RKO (cell line): ENCODE measurements around the gene TMEM123.

Source experiments
- DNase-seq: peaks from one replicate; pipeline ENCODE4 v3.0.0-alpha.2; 2016; ENCODE audit warnings: low spot score

Gene TMEM123

GRCh38 chr11:102426000-102426399, 26.6 kb downstream of the TMEM123 start:
- no peak for DNase-seq

GRCh38 chr11:102423936-102424335, 28.6 kb downstream of the TMEM123 start:
- no peak for DNase-seq

DNA sequence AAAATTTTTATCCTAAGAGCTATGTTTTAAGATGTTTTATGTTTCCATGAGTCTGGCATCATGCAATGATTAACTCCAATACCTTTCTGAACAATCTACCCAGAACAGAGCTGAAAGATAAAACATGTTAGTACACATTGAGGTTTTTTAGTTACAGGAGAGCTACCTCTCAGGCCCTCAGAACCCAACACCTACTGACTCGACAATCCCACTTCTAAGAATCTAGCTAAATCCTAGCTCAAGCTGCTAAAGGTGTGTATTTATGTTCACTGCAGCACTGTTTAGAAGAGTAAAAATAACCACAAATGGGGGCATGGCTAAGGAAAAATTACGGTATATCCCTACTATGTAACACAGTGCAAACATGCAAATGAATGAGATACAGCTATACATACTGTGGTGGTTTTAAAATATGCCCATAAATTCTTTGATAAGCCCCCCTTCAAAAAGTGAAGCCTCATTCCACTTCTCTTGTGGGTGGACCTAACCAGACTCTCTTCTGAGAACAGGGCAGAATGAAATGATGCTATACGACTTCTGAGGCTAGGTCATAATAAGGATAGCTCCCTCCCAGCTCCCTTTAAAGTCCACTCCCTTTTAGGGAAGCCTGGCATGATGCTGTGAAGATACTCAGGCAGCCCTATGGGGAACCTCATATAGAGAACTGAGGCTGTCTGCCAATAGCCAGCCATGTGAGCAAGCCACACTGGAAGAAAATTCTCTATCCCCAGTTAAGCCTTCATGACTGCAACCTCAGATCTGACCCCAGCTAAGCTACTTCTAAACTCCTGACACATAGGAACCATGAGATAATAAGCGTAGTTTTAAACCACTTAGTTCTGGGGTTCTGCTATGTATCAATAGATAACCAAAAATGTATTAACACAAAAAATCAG, 29.5 kb downstream of the TMEM123 start:
- DNase-seq, result no peak

GRCh38 chr11:102421261-102421660, 31.3 kb downstream of the TMEM123 start:
- no peak for DNase-seq

GRCh38 chr11:102420547-102420946, 32.0 kb downstream of the TMEM123 start:
- DNase-seq, result no peak

- no peak for DNase-seq
Observed at GRCh38 chr11:102419181-102419580, 33.4 kb downstream of the TMEM123 start.

DNA sequence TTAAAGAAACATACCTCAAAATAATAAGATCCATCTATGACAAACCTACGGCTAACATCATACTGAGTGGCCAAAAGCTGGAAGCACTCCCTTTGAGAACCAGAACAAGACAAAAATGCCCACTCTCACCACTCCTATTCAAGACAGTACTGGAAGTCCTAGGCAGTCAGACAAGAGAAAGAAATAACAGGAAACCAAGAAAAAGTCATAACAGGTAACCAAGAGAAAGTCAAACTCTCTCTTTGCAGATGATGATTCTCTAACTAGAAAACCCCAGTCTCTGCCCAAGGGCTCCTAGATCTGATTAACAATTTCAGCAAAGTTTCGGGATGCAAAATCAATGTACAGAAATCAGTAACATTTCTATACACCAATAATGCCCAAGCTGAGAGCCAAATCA, 35.6 kb downstream of the TMEM123 start:
- DNase-seq, result no peak

DNA sequence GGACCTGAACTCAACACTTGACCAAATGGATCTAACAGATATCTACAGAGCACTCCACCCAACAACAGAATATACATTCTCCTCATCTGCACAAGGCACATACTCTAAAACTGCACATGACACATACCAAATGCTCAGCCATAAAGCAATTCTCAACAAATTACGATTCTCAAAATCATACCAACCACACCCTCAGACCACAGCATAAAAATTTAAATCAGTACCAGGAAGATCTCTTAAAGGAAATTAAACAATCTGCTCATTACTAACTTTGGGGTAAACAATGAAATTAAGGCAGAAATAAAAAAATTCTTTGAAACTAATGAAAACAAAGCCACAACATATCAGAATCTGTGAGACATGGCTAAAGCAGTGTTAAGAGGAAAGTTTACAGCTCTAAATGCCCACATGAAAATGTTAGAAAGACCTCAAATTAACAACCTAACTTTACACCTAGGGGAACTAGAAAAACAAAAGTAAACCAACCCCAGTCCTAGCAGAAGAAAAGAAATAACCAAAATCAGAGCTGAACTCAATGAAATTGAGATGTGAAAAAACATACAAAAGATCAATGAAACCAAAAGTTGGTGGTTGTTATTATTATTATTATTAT, 37.2 kb downstream of the TMEM123 start:
- DNase-seq, result no peak

DNA sequence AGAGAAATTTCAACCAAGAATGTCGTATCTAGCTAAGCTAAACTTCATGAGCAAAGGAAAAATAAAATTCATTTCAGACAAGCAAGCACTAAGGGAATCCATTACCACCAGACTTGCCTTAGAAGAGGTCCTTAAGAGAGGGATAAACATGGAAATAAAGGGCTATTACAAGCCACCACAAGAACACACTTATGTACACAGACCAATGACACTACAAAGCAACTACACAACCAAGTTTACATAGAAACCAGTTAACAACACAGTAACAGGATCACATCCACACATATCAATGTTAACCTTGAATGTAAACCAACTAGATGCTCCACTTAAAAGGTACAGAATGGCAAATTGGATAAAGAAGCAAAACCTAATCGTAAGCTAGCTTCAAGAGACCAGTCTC, 38.0 kb downstream of the TMEM123 start:
- DNase-seq, result no peak

DNA sequence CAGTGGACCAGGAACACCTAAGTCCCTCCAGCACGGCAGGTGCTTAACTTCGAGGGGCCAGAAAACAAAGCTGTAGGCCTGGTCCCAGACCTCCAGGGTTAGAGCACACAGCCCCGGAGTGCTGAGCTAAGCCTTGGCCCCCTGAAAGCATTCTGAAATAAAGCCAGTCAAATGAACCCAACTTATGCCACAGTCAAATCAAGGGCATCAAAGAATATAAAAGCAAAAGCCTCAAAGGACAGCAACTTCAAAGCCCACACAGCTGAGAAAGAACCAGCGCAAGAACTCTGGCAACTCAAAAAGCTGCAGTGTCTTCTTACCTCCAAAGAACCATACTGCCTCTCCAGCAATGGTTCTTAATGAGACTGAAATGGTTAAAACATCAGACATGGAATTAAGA, 39.1 kb downstream of the TMEM123 start:
- DNase-seq, result no peak

DNA sequence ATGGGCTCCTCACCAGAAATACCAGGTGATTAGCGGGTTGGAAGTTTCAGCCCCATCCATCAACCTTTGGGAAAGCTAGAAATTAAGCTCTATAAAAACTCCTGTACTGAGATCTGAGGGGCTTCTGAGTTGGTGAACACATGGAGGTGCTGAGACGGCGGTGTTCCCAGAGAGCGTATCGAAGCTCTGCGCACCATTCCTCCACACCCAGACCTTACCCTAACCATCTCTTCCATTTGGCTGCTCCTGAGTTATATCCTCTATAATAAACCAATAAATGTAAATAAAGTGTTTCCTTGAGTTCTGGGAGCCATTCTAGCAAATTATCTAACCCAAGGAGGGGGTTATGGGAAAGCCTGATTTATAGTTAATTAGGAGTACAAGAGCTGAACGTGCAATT, 41.4 kb downstream of the TMEM123 start:
- no peak for DNase-seq

GRCh38 chr11:102410382-102410784, 42.2 kb downstream of the TMEM123 start:
- no peak for DNase-seq

DNA sequence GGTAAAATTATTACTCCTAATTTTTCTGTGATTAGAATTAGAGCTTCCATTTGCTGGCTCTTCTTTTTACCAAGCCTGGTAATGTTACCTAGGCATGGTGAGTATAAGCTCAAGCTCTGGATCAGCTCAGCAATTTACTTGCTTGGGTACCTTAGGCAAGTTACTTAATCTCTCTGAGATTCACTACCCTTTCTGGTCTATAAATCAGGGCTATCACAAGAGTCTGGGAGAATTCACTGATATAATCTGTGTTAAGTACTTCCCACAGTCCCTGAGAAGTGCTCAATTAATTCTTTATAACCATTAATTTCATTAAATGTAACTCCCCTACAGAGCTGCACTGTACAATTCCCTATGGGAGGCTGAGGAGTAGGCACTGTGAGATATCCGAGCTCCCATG, 44.2 kb downstream of the TMEM123 start:
- no peak for DNase-seq

DNA sequence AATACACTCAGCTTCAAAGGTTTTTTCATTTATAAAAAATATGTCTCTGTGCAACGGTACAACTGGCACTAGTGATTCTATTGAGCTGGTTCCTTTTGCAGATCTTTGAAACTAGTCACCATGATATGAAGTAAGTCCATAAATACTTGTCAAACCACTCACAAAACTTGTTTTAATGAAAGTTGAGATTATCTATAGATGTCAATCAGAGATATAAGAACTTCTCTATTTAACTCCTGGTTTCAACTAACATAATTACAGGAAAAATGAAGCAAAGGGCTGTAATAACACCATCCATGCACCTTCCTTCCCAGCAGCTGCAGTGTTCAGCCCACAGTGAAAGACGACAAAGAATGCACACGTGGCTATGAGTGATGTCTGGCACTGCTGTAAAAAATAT, 44.7 kb downstream of the TMEM123 start:
- no peak for DNase-seq

- no peak for DNase-seq
Observed at GRCh38 chr11:102406099-102406498, 46.5 kb downstream of the TMEM123 start.

DNA sequence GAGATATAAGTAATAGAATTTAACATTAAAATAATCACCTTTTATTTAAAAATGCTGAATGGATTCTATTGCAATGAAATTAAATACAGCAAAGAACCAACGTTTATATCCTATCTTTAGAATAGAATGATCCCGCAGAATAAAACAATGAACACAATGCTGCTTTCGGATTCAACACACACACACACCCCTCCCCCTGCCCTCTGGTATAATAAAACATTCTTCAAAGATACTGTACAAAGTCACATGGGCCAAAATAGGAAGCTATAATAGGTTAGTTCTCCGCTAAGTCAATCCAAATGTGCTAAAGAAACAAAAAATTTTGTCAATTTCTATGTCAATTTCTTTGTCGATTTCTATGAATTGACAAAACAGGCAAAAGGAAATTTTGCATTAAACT, 47.1 kb downstream of the TMEM123 start:
- no peak for DNase-seq

DNA sequence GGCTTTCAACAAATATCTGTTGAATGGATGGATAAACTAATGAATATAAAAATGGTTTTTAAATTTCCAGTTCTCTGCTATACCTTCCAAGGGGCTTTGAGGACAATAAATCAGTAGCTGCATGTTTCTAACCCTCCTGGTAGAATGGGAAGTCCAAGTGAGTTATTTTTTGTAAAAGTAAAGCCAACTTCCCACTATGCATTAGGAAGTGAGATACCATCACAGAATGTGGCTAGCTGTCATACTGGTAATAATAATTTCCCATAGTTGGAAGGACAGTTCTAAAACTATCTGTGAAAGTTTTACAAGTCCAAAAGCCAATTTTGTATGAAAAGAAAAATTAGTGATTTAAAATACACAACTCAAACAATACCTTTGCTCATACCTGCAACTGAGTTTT, 50.0 kb downstream of the TMEM123 start:
- no peak for DNase-seq

- DNase-seq, result no peak
Observed at GRCh38 chr11:102401905-102402304, 50.7 kb downstream of the TMEM123 start.

- no peak for DNase-seq
Observed at GRCh38 chr11:102400603-102401002, 52.0 kb downstream of the TMEM123 start.

DNA sequence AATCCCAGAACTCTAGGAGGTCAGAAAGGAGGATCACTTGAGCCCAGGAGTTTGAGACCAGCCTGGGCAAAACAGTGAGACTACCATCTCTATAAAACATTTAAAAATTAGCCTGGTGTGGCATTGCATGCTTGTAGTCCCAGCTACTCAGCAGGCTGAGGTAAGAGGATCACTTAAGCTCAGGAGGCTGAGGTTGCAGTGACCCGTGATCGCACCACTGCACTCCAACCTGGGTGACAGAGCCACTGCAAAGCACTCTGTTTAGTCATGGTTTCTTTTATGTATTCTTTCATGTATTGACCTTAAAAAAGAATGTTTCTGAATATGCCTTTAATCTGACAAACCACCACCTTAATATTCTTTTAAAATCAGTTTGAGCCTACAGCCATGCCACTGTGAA, 53.4 kb downstream of the TMEM123 start:
- DNase-seq, result no peak

DNA sequence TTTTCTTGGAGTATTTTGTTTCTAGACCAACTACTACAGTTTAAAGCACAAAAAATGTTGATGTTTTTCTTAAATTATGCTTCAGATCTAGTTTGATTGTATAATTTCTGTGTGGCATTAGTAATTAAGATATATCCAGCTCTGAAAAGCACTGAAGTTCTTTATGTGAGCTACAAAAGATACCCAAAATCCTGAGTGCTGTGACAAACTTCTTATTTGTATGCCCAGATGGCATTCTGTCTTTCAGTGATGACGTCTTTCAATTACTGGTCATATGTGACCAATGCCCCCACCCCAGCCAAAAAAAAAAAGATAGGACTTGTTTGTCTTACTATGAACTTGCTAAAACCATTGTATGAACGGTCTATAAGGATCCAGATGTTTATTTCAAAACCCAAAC, 54.3 kb downstream of the TMEM123 start:
- DNase-seq, result no peak

DNA sequence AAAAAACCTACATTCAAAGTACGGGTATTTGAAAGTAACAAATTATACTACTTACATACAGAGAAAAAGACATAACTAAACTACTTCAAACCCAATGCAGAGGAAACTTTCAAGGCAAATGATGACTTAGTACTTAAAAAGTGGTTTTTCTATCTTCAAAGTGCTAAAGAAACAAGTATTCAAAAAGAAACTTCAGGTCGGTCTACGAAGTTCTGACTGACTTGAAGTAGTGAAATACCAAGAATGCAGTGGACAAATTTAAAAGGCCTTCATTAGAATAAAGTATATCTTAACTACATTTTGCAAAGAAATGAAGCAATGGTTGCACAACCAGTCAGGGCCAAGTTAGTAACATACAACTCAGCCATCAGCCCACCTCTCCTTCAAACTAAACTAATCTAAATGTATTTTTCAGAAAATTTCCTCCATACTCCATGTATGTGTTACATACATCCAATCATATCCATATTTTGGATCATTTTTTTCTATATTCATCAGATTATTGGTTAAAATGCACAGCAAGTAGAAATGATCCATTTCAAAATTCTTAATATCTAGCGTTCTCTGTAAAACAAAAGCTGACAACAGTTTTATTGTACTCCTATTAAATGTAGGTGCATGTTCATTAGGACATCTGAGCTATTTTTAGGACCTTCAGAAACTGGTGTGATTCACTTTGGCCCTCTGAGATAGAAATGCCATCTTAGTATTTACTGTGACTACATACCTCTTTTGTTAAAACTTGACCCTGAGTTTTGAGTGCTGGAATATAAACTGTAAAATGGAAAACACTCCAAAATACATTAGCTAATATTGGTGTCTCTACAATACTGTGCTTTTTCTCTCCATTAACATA, 55.6 kb downstream of the TMEM123 start:
- DNase-seq, result no peak
